Eye (tissue), 1 donor: Measurements from ENCODE around the gene CCR6.
"Not testable (repeated sequence)": the region's sequence is repeated elsewhere in the genome, so short reads cannot be mapped to it uniquely, and the experiment has no call there.

ENCODE experiments used
- DNase-seq: peaks from one replicate; pipeline ENCODE4 v3.0.0-alpha.2; 2015

The CCR6 gene

GRCh38 chr6:167146135-167146534, 23.2 kb downstream of the CCR6 start:
- DNase-seq = peak; percentile 33

DNA sequence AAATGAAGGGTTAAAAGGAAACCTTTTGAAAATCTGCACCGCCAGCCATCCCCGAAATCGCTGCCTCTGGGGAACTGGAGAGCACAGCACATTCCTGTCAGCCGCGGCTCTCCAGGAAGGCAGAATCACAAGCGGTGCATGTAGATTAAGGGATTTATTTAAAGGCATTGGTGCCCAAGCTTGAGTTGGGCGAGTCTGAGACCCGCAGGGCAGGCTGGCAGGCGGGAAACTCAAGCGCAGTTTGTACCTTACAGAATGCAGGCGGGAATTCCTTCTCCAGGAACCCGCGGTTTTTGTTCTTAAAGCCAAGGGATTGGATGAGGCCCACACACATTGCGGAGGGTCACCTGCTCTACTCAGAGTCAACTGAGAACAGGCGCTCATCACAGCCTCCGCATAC, 24.1 kb downstream of the CCR6 start:
- peak; percentile 57 for DNase-seq

DNA sequence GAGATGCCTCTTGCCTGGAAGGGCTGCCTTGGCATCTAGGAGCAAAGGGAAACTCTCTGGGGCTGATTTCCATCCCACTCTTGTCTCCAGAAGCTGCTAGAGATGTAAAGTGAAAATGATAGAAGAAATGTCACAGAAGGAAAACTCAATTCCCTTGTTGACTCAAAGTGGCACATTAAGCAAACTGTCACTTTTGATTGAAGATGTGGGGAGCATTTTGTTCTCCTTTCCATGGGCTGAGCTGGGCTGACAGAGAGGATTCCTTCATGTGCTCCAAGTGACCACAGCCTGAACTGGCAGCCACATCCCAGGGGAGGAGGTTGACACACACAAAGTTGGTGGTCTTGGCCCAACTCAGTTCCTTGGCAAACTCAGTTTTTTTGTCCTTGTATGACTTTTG, 25.1 kb downstream of the CCR6 start:
- peak; percentile 17 for DNase-seq

- DNase-seq = no peak
Observed at GRCh38 chr6:167148997-167149396, 26.1 kb downstream of the CCR6 start.

DNA sequence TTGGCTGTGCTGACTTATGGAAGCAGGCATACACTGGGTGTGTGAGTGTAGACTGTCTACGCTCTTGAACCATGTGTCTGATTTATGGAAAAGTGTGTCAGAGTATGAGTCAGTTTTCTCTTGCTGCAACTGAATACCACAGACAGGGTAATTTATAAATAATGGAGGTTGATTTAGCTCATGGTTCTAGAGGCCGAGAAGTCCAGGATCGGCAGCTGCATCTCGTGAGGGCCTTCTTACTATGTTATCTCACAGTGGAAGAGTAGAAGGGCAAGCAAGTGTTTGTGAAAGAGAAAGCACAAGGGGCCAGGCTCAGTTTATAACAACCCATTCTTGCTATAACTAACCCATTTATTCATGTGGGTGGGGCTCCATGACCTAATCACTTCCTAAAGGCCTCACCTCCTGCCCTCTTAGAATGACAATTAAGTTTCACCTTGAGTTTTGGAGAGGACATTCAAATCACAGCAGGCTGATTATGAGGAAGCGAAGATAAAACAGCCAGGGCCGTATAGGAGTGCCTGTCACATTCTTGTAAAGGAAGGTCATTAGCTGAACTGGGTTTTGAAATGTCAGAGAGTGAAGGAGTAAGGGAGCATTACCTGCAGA, 28.1 kb downstream of the CCR6 start:
- no peak for DNase-seq

GRCh38 chr6:167151648-167152047, 28.8 kb downstream of the CCR6 start:
- peak; percentile 29 for DNase-seq

DNA sequence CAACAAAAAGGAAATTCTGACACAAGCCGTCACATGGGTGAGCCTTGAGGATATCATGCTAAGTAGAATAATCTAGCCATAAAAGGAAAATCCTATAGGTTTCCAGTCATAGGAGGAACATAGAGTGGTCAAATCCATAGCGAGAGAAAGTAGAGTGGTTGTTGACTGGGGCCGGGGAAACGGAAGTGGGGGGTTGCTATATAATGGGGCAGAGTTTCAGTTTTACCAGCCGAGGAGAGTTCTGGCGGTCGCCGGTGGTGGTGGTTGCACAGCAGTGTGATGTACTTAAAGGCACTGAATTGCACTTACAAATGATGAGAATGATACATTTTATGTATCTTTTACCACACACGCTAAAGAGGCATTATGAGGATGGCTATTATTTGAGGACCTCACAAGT, 30.0 kb downstream of the CCR6 start:
- DNase-seq = no peak

DNA sequence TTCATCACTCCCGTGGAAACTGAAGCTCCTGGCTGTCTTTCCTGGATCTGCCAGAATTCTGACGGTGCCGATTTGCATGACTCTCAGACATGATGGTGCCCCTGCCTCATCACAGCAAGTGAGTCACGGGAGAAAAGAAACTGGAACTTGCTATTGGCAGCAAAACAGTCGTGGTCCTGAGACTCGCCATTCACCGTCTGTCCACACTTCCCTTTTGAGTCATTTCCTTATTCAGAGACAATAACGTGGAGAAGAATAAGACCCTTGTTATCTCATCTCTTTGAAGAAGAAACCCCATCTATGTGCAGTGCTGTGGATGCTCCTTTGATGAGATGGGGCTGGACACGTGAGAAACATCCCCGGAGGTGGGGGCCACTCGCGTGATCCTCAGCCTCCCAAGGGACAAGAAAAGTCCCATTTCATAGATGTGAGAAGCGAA, 30.6 kb downstream of the CCR6 start:
- no peak for DNase-seq

DNA sequence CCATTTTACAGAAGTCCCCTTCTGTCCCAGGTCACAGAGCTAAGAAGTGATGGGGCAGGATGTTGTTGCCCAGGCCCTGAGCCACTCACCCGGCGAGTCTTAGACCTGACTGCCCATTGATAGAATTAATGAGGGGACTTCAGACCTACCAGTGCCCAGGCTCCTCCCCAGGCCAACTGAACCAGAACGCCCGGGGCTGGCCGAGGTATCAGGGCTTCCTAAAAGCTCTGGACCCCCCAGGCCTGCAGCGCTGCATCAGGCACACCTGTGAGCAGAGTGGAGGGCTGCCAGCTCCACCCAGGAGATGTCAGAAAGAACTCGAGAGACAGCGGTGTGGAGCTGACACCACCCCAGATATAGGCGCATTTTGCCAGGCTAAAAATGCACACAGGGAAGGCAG, 31.4 kb downstream of the CCR6 start:
- DNase-seq = no peak

DNA sequence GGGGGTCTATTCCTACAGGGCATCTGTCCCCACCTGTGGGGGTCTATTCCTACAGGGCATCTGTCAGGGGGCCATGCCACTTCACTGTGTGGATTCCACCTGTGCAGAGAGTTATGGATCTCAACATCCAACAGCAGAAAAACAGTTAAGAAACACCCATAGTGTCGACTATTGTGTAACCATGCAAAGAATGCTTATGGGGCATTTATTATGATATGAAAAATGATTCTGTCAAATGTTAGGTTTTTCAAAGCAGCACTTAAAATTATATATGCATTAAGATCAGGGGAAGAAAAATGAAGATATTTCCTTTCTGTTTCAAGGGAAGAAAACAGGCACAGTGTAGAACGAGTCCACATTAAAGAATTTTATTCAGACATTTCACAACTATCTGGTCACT, 32.0 kb downstream of the CCR6 start:
- no peak for DNase-seq

DNA sequence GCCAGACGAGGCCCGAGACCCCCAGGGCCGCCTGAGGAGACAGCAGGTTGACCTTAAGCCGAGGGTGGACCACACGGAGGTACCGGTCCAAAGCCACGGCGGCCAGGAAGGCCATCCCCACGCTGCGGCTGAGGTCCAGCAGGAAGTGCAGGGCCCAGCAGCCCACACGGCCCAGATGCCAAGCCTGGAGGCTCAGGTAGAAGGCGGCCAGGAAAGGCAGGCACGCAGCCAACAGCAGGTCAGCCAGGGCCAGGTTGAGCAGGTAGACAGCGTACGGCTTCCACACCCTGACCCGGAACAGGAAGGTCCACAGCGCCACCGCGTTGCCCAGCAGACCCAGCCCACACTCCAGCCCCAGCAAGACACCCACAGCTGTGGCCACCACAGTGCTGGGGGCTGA, 34.5 kb downstream of the CCR6 start:
- DNase-seq = no peak

DNA sequence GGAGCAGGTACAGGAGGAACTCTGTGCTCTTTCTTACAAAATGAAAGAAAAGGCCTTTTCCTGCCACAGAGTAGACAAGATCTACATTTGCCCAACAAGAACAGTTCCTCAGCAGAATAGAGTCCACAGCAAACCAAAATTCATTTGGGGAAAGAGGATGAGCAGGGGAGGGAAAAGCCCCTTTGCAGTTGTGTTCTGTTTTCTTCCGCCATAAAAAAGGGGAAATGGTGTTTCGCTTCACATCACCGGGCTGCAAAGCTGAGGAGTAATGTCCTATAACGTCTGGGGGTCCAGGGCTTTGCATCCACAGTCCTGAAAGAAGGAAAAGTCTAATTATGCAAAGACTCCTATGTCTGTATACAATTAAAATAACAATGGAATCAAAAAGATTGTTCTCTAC, 35.0 kb downstream of the CCR6 start, which contains the start of gene GPR31:
TSS of gene GPR31 (minus strand) at position 118 of the 400 bp plus-strand sequence. CDS start 149 bp downstream, outside the sequence.
- no peak for DNase-seq

DNA sequence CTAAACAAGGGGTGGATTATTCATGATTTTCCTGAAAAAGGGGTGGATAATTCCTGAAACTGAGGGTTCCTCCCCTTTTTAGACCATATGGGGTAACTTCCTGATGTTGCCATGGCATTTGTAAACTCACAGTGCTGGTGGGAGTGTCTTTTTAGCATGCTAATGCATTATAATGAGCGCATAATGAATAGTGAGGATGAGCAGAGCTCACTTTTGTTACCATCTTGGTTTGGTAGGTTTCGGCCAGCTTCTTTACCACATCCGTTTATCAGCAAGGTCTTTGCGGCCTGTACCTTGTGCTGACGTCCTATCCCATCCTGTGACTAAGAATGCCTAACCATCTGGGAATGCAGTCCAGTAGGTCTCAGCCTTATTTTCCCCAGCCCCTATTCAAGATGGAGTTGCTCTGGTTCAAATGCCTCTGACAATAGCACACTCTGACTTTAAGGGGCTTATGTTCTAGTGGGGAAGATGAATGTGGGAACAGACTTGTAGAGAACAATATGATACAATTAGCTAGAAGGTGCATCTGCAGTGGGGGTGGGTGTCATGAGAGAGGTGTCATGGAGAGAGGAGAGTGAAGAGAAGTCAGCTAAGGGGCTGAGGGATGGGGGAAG, 39.1 kb downstream of the CCR6 start:
- no peak for DNase-seq

GRCh38 chr6:167162591-167162990, 39.7 kb downstream of the CCR6 start:
- DNase-seq = no peak

DNA sequence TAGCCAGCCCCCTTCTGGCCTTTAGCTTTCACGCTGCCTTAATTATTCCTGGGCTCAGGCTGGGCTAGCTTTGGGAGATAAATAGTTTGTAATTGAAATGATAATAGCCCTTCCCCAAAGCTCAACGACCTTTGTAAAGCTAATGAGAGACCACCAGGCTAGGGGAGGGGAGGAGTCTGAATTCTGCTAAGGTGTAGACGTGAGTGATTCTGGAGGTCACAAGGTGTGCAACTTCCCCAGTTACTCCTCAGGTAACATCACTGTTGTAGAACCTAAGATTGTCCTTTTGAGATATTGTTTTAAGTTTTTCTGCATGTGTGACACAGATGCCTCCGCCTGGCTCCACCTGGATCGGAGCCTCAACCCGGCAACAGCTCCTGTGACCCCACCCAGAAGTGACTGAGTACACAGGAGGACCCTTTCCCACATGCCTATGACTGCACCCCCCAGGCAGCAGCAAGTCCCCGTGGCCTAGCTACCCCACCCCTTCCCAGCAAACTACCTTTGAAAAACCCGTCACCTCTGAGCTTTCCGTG, 40.6 kb downstream of the CCR6 start:
- DNase-seq = no peak

GRCh38 chr6:167164261-167164660, 41.4 kb downstream of the CCR6 start:
- DNase-seq = no peak

DNA sequence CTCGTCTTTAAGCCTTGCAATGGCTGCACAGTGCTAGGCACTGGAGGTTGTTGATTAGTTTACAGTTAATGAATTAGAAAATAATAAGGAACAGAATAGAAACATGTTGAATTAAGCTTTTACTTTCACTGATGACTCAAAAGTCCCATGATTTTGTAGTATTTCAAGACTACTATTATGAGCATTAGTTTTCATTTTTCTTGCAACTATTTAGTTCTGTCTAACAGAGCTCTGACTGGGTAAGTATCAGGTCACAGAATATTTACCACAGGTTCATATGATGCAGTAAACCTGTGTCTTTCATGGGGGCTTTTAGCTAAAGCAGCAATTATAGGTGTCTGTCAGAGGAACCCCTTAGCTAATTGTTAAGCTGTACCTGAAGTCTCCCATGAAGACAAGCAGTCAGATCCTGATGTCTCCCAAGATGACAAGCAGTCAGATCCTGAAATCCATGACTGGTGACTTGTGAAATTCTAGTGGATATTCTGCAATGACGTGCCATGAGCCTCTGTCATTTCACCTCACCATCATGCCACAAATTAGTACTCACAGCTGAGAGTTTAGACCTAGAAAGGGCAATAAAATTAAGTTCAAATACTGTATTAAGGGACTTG, 43.1 kb downstream of the CCR6 start:
- DNase-seq = no peak

DNA sequence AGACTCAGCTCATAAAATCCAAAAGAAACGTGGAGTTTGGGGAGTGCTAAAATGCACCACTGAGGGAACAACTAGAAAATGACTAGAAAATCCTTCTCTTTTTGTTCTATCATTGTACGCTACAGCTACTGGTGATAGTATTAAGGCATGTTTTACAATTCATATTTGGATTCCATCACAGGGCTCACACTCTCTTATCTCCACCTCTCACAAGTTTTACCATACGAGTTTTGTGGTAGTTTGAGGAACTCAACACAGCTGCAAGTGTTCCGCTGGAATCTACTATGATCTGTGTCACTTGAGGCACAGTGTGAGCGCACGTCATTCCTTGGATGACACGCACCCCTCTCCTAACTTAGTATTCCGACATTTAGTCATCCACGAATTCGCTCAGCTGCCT, 44.8 kb downstream of the CCR6 start:
- DNase-seq = not testable (repeated sequence)

GRCh38 chr6:167168296-167168695, 45.4 kb downstream of the CCR6 start:
- not testable (repeated sequence) for DNase-seq

DNA sequence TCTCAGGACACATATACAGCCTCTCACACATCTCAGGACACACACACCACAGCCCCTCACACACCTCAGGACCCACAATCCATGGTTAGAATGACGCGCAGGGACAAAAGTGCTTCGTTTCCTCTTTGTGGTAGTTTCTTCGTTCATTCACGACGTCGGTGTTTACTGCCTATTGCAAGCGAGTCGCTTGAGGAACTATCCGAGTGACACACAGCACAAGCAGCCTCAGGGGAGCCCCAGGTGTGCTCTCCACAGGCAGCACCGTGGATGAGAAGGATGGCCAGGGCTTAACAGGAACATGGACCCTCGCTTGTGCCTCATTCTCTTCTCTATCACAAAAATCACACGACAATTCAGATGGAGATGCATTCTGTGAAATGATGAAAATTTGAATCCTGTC, 47.0 kb downstream of the CCR6 start:
- DNase-seq = not testable (repeated sequence)

- DNase-seq = not testable (repeated sequence)
Observed at GRCh38 chr6:167171300-167171699, 48.4 kb downstream of the CCR6 start.

GRCh38 chr6:167172011-167172410, 49.1 kb downstream of the CCR6 start:
- not testable (repeated sequence) for DNase-seq

DNA sequence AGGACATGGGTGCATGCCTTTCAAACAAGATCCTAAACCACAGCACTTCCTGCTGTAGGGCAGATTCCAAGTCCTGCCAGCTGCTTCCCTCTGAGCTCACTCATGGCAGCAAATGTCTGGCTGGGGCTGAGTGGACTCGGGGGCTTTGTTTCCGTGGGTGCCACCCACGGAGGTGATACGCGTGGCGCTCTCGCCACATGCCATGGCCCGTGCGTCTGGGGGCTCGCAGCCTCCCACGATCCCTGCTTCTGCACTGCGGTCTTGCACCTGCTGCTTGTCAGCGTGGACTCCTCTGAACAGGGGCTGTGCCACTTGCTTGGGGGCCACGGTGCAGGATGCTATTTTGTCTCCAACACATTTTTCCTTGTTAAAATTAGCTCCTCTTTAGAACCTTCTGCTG, 54.4 kb downstream of the CCR6 start:
- not testable (repeated sequence) for DNase-seq
